A673 (cell line): ENCODE measurements around the gene RNF220. TPM values are rescaled to one million over a fixed set of nuclear protein-coding genes. Genes with fewer than 3 reads are reported as not detected.
A peak's percentile ranks its signal among the peaks of the same experiment; 100 is the strongest.

ENCODE experiments used
- BruUV-seq: library from RNA; stranded (reverse); fragments of 400-500 nt; replicated peaks from 2 replicates; lab custom pipeline; 2021; lab: Mats Ljungman, UMichigan
- CTCF ChIA-PET: fragments of 300-600 bp; sonication (Branson Sonifier 250); formaldehyde crosslinking; loops from one replicate; lab custom pipeline; 2022; ENCODE audit warnings: antibody characterized with exemption; lab: Charles Lee
- POLR2A ChIA-PET: fragments of 300-600 bp; sonication (Branson Sonifier 250); formaldehyde crosslinking; loops from one replicate; lab custom pipeline; 2022; ENCODE audit warnings: antibody characterized with exemption; ENCODE audit not compliant: low non-redundant PET; lab: Charles Lee
- DNase-seq: peaks from one replicate; pipeline ENCODE4 v3.0.0-alpha.2; 2015; ENCODE audit warnings: low spot score
- H3K27ac ChIP-seq: fragments of 200-600 bp; sonication (generic); 2 replicates; pipeline ENCODE4 v1.5.1; 2016; ENCODE audit warnings: mixed run types, low read depth, mild to moderate bottlenecking, mixed read lengths, antibody characterized with exemption, low read length; ENCODE audit not compliant: poor library complexity, severe bottlenecking
- H3K27me3 ChIP-seq: fragments of 200-600 bp; sonication (generic); replicated peaks from 2 replicates; pipeline ENCODE4 v1.6.1; 2017; ENCODE audit warnings: mixed run types, low read depth, mild to moderate bottlenecking, mixed read lengths, antibody characterized with exemption, low read length; ENCODE audit not compliant: insufficient read depth, poor library complexity
- H3K36me3 ChIP-seq: fragments of 200-600 bp; sonication (generic); 2 replicates; pipeline ENCODE4 v1.6.1; 2016; ENCODE audit warnings: mixed run types, mild to moderate bottlenecking, mixed read lengths, antibody characterized with exemption, low read length; ENCODE audit not compliant: insufficient read depth, poor library complexity, severe bottlenecking
- H3K4me1 ChIP-seq: fragments of 200-600 bp; sonication (generic); 2 replicates; pipeline ENCODE4 v1.6.1; 2017; ENCODE audit warnings: mixed run types, mild to moderate bottlenecking, mixed read lengths, antibody characterized with exemption, low read length; ENCODE audit not compliant: insufficient read depth, poor library complexity, severe bottlenecking
- H3K4me3 ChIP-seq: fragments of 200-600 bp; sonication (generic); 2 replicates; pipeline ENCODE4 v1.5.1; 2016; ENCODE audit warnings: low read depth, mixed run types, mild to moderate bottlenecking, mixed read lengths, low read length; ENCODE audit not compliant: poor library complexity, severe bottlenecking
- H3K9me3 ChIP-seq: fragments of 200-600 bp; sonication (generic); 2 replicates; pipeline ENCODE4 v1.6.1; 2016; ENCODE audit warnings: mixed run types, low read depth, mild to moderate bottlenecking, mixed read lengths, antibody characterized with exemption, low read length; ENCODE audit not compliant: poor library complexity, severe bottlenecking
- EZH2 ChIP-seq: fragments of 200-600 bp; sonication (generic); IDR thresholded peaks from 2 replicates; pipeline ENCODE4 v1.6.1; 2017; ENCODE audit warnings: borderline replicate concordance, low read depth, mild to moderate bottlenecking, mixed read lengths, antibody characterized with exemption, low read length; ENCODE audit not compliant: poor library complexity, severe bottlenecking
- intact Hi-C: fragments of 100-400 bp; cut with micrococcal nuclease; formaldehyde crosslinking; loops from one replicate; pipeline ENCODE4 v1.10.0; 2022; ENCODE audit not compliant: unreplicated experiment
- total RNA-seq: library from RNA; stranded (reverse); gene quantifications from 2 replicates; pipeline ENCODE4 v1.2.3, GENCODE V29; 2021
- TF ChIP-seq, protein P1 (sequence below): fragments of 300-800, 200-600 bp; sonication (generic); conservative IDR thresholded peaks from 2 replicates; pipeline ENCODE4 v1.5.1; 2017; ENCODE audit warnings: low read depth, mild to moderate bottlenecking, antibody characterized with exemption, low read length, moderate library complexity, mixed read lengths

RNF220 gene
- total RNA-seq, 1 experiment from 2014 or later = 80.6 TPM

DNA sequence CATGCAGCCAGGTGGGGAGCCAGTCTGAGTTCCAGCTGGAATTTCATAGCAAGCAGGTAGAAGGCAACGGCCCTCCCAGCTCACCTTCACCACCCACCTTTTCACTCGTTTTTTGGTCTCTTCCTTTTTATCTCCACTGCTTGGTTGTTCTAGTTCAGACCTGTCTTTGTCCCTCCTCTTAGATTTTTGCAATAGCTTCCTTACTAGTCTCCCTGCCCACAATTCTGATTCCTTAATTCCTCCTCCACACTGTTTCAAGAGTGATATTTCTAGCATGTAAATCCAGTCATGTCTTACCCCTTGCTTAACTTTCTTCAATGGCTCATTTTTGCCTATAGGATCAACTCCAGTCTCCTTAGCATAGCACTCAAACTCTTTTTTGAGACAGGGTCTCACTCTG lies 149.7 kb downstream of the RNF220 start:
- Histone ChIP-seq H3K4me1 (no peaks in the 10 kb centered on the region), H3K9me3 (no peaks in the 10 kb centered on the region), H3K4me3 (no peak overlapping the region), H3K27me3 (no peaks in the 10 kb centered on the region), H3K36me3 (no peaks in the 10 kb centered on the region), H3K27ac (no peak overlapping the region)
- CTCF ChIA-PET = no interaction called here
- no TSS peak for BruUV-seq
- intact Hi-C loops = no loop called here
- DNase-seq = no peak
- POLR2A ChIA-PET = no interaction called here
- no peak for TF ChIP-seq EZH2
- TF ChIP-seq, protein P1, sequence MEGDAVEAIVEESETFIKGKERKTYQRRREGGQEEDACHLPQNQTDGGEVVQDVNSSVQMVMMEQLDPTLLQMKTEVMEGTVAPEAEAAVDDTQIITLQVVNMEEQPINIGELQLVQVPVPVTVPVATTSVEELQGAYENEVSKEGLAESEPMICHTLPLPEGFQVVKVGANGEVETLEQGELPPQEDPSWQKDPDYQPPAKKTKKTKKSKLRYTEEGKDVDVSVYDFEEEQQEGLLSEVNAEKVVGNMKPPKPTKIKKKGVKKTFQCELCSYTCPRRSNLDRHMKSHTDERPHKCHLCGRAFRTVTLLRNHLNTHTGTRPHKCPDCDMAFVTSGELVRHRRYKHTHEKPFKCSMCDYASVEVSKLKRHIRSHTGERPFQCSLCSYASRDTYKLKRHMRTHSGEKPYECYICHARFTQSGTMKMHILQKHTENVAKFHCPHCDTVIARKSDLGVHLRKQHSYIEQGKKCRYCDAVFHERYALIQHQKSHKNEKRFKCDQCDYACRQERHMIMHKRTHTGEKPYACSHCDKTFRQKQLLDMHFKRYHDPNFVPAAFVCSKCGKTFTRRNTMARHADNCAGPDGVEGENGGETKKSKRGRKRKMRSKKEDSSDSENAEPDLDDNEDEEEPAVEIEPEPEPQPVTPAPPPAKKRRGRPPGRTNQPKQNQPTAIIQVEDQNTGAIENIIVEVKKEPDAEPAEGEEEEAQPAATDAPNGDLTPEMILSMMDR = no peak

DNA sequence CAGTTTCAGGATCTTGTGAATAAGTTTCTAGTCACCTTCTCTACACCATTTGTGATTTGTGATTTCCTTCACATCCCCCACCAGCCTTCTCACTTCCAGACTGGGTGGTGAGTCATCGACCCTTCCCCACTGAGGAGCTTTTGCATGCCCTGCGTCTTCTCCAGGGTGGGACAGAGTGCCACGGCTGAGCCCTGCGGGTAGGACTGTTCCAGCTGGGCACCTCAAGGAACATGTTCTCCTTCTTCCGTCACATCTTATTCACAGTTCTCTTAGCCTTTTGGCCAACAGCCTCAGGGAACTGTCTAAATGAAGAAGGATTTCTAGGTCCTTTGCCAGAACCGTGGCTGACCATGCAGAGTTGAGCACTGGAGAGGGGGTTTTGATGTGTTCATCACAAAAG lies 152.7 kb downstream of the RNF220 start:
- Histone ChIP-seq H3K9me3 (no peaks in the 10 kb centered on the region), H3K4me3 (no peak overlapping the region), H3K4me1 (no peaks in the 10 kb centered on the region), H3K27ac (no peak overlapping the region), H3K27me3 (no peaks in the 10 kb centered on the region), H3K36me3 (no peaks in the 10 kb centered on the region)
- intact Hi-C loops = no loop called here
- CTCF ChIA-PET = no interaction called here
- BruUV-seq = no TSS peak
- POLR2A ChIA-PET = no interaction called here
- peak; percentile 18 for DNase-seq
- TF ChIP-seq, protein P1 = no peak
- no peak for TF ChIP-seq EZH2

DNA sequence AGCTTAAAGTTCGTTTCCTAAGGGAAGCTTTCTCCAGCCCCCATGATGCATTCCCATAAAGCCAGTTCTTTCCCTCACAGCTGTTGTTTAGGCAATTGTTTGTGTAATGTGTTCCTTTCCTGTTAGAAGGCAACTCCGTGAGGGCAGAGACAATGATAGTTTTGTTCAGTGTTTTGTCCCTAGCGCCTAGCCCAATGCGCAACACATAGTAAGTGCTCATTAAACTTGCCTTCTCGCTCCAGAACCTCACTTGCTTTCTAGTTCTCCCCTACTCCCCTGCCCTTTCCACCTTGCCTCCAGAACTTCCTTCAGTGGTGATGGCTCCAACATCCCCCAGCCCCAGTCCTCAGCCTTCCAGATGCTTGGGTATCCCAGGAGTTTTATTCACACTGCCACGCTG lies 153.8 kb downstream of the RNF220 start:
- ChIA-PET CTCF (no interaction called here), POLR2A (no interaction called here)
- Histone ChIP-seq H3K4me3 (no peak overlapping the region), H3K36me3 (no peaks in the 10 kb centered on the region), H3K27ac (no peak overlapping the region), H3K9me3 (no peaks in the 10 kb centered on the region), H3K27me3 (no peaks in the 10 kb centered on the region), H3K4me1 (no peaks in the 10 kb centered on the region)
- intact Hi-C loops = no loop called here
- no peak for DNase-seq
- no TSS peak for BruUV-seq
- no peak for TF ChIP-seq EZH2
- TF ChIP-seq, protein P1 = no peak
